Tibial artery (tissue), 4 donors: ENCODE results near the gene COL4A6.

Experiments
- DNase-seq, 2 donors: peaks; one replicate each; pipeline ENCODE4 v3.0.0-alpha.2; 2019
- H3K27ac ChIP-seq, 2 donors: fragments of 200-600 bp; sonication (generic) in 1 of 2; 1 replicate in 1 of 2; 2 replicates in 1 of 2; pipeline ENCODE4 v1.5.1; 2018 to 2019; ENCODE audit warnings: mild to moderate bottlenecking in 1 of 2
- H3K27me3 ChIP-seq, 2 donors: fragments of 200-600 bp; sonication (generic) in 1 of 2; one replicate each; pipeline versions ENCODE4 v1.5.1 to v1.6.0; 2016 to 2019
- H3K36me3 ChIP-seq, 3 donors: fragments of 200-600 bp; sonication (generic) in 2 of 3; one replicate each; pipeline ENCODE4 v1.5.1; 2016 to 2019; ENCODE audit warnings: mild to moderate bottlenecking in 2 of 3
- H3K4me1 ChIP-seq, 4 donors: fragments of 200-600 bp; sonication (generic) in 2 of 4; 1 replicate in 3 of 4; 2 replicates in 1 of 4; pipeline ENCODE4 v1.5.1; 2016 to 2019
- H3K4me3 ChIP-seq, 2 donors: fragments of 200-600 bp; sonication (generic) in 1 of 2; 1 replicate in 1 of 2; 2 replicates in 1 of 2; pipeline ENCODE4 v1.5.1; 2018 to 2019; ENCODE audit warnings: mild to moderate bottlenecking in 2 of 2
- H3K9me3 ChIP-seq, 3 donors: fragments of 200-600 bp; sonication (generic) in 1 of 3; one replicate each; pipeline ENCODE4 v1.5.1; 2016 to 2019
- CTCF ChIP-seq, 2 experiments: fragments of 200-600 bp in 1 of 2; fragments of 450-650 bp in 1 of 2; IDR thresholded peaks; one replicate each; pipeline ENCODE4 v1.5.1; 2017 to 2019; ENCODE audit warnings: antibody characterized with exemption in 2 of 2, mild to moderate bottlenecking in 1 of 2, moderate library complexity in 1 of 2
- intact Hi-C: fragments of 100-400 bp; cut with DNase I; formaldehyde crosslinking; loops from one replicate; pipeline ENCODE4 v1.15.0; 2023; ENCODE audit warnings: low total_unique reads

Gene COL4A6

GRCh38 chrX:108310506-108310905, 127.7 kb downstream of the COL4A6 start:
- no peak overlapping the region for H3K4me3 ChIP-seq
- H3K27ac ChIP-seq: no peak overlapping the region
- no peaks in the 10 kb centered on the region for H3K27me3 ChIP-seq
- no peak for DNase-seq
- intact Hi-C loops: no loop called here
- no peak for TF ChIP-seq CTCF (IDR thresholded peaks at IDR 0.05)
- no peaks in the 10 kb centered on the region for H3K9me3 ChIP-seq
- peaks cover 0 to 16% (median 0%) of the 10 kb centered on the region in 4 donors for H3K4me1 ChIP-seq
- H3K36me3 ChIP-seq: no peaks in the 10 kb centered on the region

GRCh38 chrX:108309144-108309543, 129.1 kb downstream of the COL4A6 start:
- DNase-seq: no peak
- Histone ChIP-seq H3K4me1 (peaks cover 0 to 16% (median 0%) of the 10 kb centered on the region in 4 donors), H3K4me3 (no peak overlapping the region), H3K9me3 (no peaks in the 10 kb centered on the region), H3K27ac (no peak overlapping the region), H3K36me3 (no peaks in the 10 kb centered on the region), H3K27me3 (no peaks in the 10 kb centered on the region)
- no peak for TF ChIP-seq CTCF (IDR thresholded peaks at IDR 0.05)
- intact Hi-C loops: no loop called here

GRCh38 chrX:108307132-108308085, 130.8 kb downstream of the COL4A6 start:
- H3K4me1 ChIP-seq: peaks cover 0 to 16% (median 0%) of the 10 kb centered on the region in 4 donors
- H3K27ac ChIP-seq: peak overlapping the region in 1 of 2 donors; percentile 37
- TF ChIP-seq CTCF (IDR thresholded peaks at IDR 0.05): no peak
- H3K36me3 ChIP-seq: no peaks in the 10 kb centered on the region
- no peak overlapping the region for H3K4me3 ChIP-seq
- intact Hi-C loops: no loop called here
- DNase-seq: peak; percentile 17 to 63
- no peaks in the 10 kb centered on the region for H3K27me3 ChIP-seq
- no peaks in the 10 kb centered on the region for H3K9me3 ChIP-seq

GRCh38 chrX:108306086-108306485, 132.1 kb downstream of the COL4A6 start:
- intact Hi-C loops: no loop called here
- DNase-seq: no peak
- TF ChIP-seq CTCF (IDR thresholded peaks at IDR 0.05): no peak
- H3K36me3 ChIP-seq: no peaks in the 10 kb centered on the region
- peaks cover 0 to 16% (median 0%) of the 10 kb centered on the region in 4 donors for H3K4me1 ChIP-seq
- H3K27me3 ChIP-seq: no peaks in the 10 kb centered on the region
- H3K9me3 ChIP-seq: no peaks in the 10 kb centered on the region
- H3K27ac ChIP-seq: no peak overlapping the region
- H3K4me3 ChIP-seq: no peak overlapping the region

- intact Hi-C loops: no loop called here
- Histone ChIP-seq H3K36me3 (no peaks in the 10 kb centered on the region), H3K27ac (no peak overlapping the region), H3K27me3 (no peaks in the 10 kb centered on the region), H3K4me3 (no peak overlapping the region), H3K4me1 (peaks cover 0 to 16% (median 0%) of the 10 kb centered on the region in 4 donors), H3K9me3 (no peaks in the 10 kb centered on the region)
- no peak for TF ChIP-seq CTCF (IDR thresholded peaks at IDR 0.05)
- DNase-seq: no peak
These were observed 133.5 kb downstream of the COL4A6 start for GRCh38 chrX:108304757-108305156.
